ENCODE data around the gene HMX1. TPM values are rescaled to one million over a fixed set of nuclear protein-coding genes. Genes with fewer than 3 reads are reported as not detected.

Gene HMX1
- total RNA-seq, 2 experiments from 2014 or later, result not detected

- intact Hi-C loops (cut with DNase I, micrococcal nuclease), result no loop called here
- Histone ChIP-seq H3K27ac (ENCODE audit: low read depth in 1 of 2, low read length in 2 of 2) (no peak overlapping the region), H3K9me3 (ENCODE audit: control insufficient read depth in 1 of 2, insufficient read depth in 1 of 2, low read length in 2 of 2) (peaks cover 0 to 52% of the 10 kb centered on the region in 2 experiments), H3K36me3 (ENCODE audit: insufficient read depth, low read length) (no peaks in the 10 kb centered on the region), H3K4me3 (ENCODE audit: low read length) (no peak overlapping the region), H3K27me3 (ENCODE audit: control insufficient read depth in 1 of 2, insufficient read depth in 2 of 2, low read length in 2 of 2) (peaks cover 31 to 35% of the 10 kb centered on the region in 2 experiments), H3K4me1 (ENCODE audit: insufficient read depth, low read length) (no peaks in the 10 kb centered on the region)
- TF ChIP-seq CTCF (IDR thresholded peaks at IDR 0.05), result no peak
- Mint-ChIP-seq H3K4me3 (no peak overlapping the region), H3K9me3 (no peaks in the 10 kb centered on the region), H3K36me3 (ENCODE audit: low read depth) (no peaks in the 10 kb centered on the region), H3K27ac (no peak overlapping the region), H3K27me3 (peaks cover 21% of the 10 kb centered on the region), H3K4me1 (ENCODE audit: low read depth) (no peaks in the 10 kb centered on the region)
- POLR2A ChIA-PET, result no interaction called here
- no peak for ATAC-seq (ENCODE audit: poor library complexity)
- DNase-seq, result no peak
- CTCF ChIA-PET, result no interaction called here
Measured at GRCh38 chr4:8895295-8895694, 23.7 kb upstream of the HMX1 start.

- Histone ChIP-seq H3K27me3 (ENCODE audit: control insufficient read depth in 1 of 2, insufficient read depth in 2 of 2, low read length in 2 of 2) (peaks cover 37 to 40% of the 10 kb centered on the region in 2 experiments), H3K4me3 (ENCODE audit: low read length) (no peak overlapping the region), H3K4me1 (ENCODE audit: insufficient read depth, low read length) (no peaks in the 10 kb centered on the region), H3K27ac (ENCODE audit: low read depth in 1 of 2, low read length in 2 of 2) (no peak overlapping the region), H3K36me3 (ENCODE audit: insufficient read depth, low read length) (no peaks in the 10 kb centered on the region), H3K9me3 (ENCODE audit: control insufficient read depth in 1 of 2, insufficient read depth in 1 of 2, low read length in 2 of 2) (peaks cover 0 to 44% of the 10 kb centered on the region in 2 experiments)
- H3K4me3 Mint-ChIP-seq, result no peak overlapping the region
- H3K27me3 Mint-ChIP-seq, result peaks cover 23% of the 10 kb centered on the region
- no peak for DNase-seq
- H3K4me1 Mint-ChIP-seq (ENCODE audit: low read depth), result no peaks in the 10 kb centered on the region
- intact Hi-C loops (cut with DNase I, micrococcal nuclease), result no loop called here
- TF ChIP-seq CTCF (IDR thresholded peaks at IDR 0.05), result no peak
- CTCF ChIA-PET, result no interaction called here
- POLR2A ChIA-PET, result no interaction called here
- no peaks in the 10 kb centered on the region for H3K36me3 Mint-ChIP-seq (ENCODE audit: low read depth)
- no peak overlapping the region for H3K27ac Mint-ChIP-seq
- no peak for ATAC-seq (ENCODE audit: poor library complexity)
- H3K9me3 Mint-ChIP-seq, result no peaks in the 10 kb centered on the region
Measured at GRCh38 chr4:8894424-8894816, 22.8 kb upstream of the HMX1 start.

GRCh38 chr4:8893624-8894423 is 22.2 kb upstream of the HMX1 start:
- H3K9me3 ChIP-seq (ENCODE audit: control insufficient read depth in 1 of 2, insufficient read depth in 1 of 2, low read length in 2 of 2), result peaks cover 0 to 45% of the 10 kb centered on the region in 2 experiments
- peaks cover 40 to 45% of the 10 kb centered on the region in 2 experiments for H3K27me3 ChIP-seq (ENCODE audit: control insufficient read depth in 1 of 2, insufficient read depth in 2 of 2, low read length in 2 of 2)
- H3K36me3 ChIP-seq (ENCODE audit: insufficient read depth, low read length), result no peaks in the 10 kb centered on the region
- Mint-ChIP-seq H3K27me3 (peaks cover 29% of the 10 kb centered on the region), H3K9me3 (no peaks in the 10 kb centered on the region), H3K27ac (no peak overlapping the region), H3K36me3 (ENCODE audit: low read depth) (no peaks in the 10 kb centered on the region), H3K4me3 (no peak overlapping the region), H3K4me1 (ENCODE audit: low read depth) (no peaks in the 10 kb centered on the region)
- CTCF ChIA-PET, result no interaction called here
- no peak overlapping the region for H3K27ac ChIP-seq (ENCODE audit: low read depth in 1 of 2, low read length in 2 of 2)
- H3K4me3 ChIP-seq (ENCODE audit: low read length), result no peak overlapping the region
- POLR2A ChIA-PET, result no interaction called here
- DNase-seq (no peak), ATAC-seq (ENCODE audit: poor library complexity) (no peak)
- TF ChIP-seq CTCF (IDR thresholded peaks at IDR 0.05), result no peak
- intact Hi-C loops (cut with DNase I, micrococcal nuclease), result no loop called here
- no peaks in the 10 kb centered on the region for H3K4me1 ChIP-seq (ENCODE audit: insufficient read depth, low read length)
